ENCODE measurements around the gene ANKRD63. TPM values are rescaled to one million over a fixed set of nuclear protein-coding genes. Genes with fewer than 3 reads are reported as not detected.

ANKRD63 gene
- total RNA-seq, 1 experiment from 2014 or later = 0.46 TPM

DNA sequence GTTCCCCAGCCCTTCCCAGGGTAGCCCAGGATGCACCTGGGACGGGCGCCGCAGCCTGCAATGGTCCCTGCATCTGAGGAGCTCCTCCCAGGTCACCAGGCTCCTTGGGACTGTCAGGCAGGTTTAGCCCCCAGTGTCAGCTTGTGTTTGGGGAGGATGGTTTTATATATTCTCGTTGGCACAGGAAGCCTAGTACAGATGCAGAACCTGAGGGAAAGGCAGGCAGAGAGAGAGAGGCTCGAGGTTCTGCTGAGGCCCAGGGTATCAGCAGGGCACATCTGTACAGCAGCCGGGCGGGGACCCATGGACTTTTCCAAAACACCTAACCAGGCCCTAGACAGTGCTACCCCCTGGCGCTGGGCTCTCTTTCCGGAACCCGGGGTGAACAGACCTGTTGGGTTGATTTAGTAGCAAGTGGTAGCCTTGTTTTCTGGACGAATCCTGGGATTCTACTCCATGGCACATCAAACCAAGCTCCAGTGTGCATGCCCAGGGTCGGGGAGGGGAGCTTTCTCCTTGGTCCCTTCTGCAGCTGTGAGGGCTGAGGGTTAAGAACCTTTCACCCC, 35.4 kb downstream of the ANKRD63 start:
- Histone ChIP-seq H2BK120ac (ENCODE audit: low read depth, low read length, poor library complexity, severe bottlenecking) (no peak overlapping the region), H2AFZ (ENCODE audit: low read length) (no peak overlapping the region), H3K9me3 (ENCODE audit: control insufficient read depth, low read depth, low read length) (no peaks in the 10 kb centered on the region), H4K8ac (replicated peaks; ENCODE audit: insufficient read length, low read depth, low read length) (no peak overlapping the region), H2BK20ac (ENCODE audit: low read depth, low read length, poor library complexity, severe bottlenecking) (no peak overlapping the region), H3K27ac (ENCODE audit: insufficient read length, low read depth, low read length) (no peak overlapping the region), H2BK15ac (ENCODE audit: low read depth, low read length) (no peak overlapping the region), H2BK5ac (ENCODE audit: insufficient read length, low read length) (no peak overlapping the region), H4K20me1 (ENCODE audit: control insufficient read depth, insufficient read depth, insufficient read length) (no peaks in the 10 kb centered on the region), H3K27me3 (ENCODE audit: insufficient read depth, low read length) (peaks cover 6% of the 10 kb centered on the region; the same call in 1 of the 2 replicates), H3K56ac (ENCODE audit: insufficient read length, low read depth, low read length) (no peak overlapping the region), H3K23ac (ENCODE audit: insufficient read length, low read depth, low read length) (no peak overlapping the region), H4K91ac (ENCODE audit: insufficient read length, low read depth, low read length) (no peak overlapping the region), H3K9ac (ENCODE audit: extremely low read depth, insufficient read length, low read length) (no peak overlapping the region), H3K4ac (ENCODE audit: low read depth, low read length) (no peak overlapping the region), H3K4me2 (ENCODE audit: insufficient read depth, insufficient read length, low read length) (no peak overlapping the region), H2BK12ac (ENCODE audit: insufficient read length, low read depth, low read length) (no peak overlapping the region), H3K4me1 (ENCODE audit: insufficient read depth, low read length) (no peaks in the 10 kb centered on the region), H3K18ac (ENCODE audit: insufficient read length, low read depth, low read length) (no peak overlapping the region), H3K14ac (ENCODE audit: insufficient read depth, low read length) (no peak overlapping the region), H3K23me2 (ENCODE audit: insufficient read length, low read depth, low read length, poor library complexity, severe bottlenecking) (peaks cover 7% of the 10 kb centered on the region), H3K79me1 (ENCODE audit: insufficient read depth, low read depth, low read length, poor library complexity, severe bottlenecking) (no peaks in the 10 kb centered on the region), H2AK5ac (ENCODE audit: insufficient read length, low read length) (no peak overlapping the region), H3T11ph (ENCODE audit: low read length) (no peak overlapping the region), H4K5ac (ENCODE audit: insufficient read length, low read depth, low read length) (no peak overlapping the region), H3K79me2 (ENCODE audit: insufficient read depth, low read length) (no peaks in the 10 kb centered on the region)
- no peak for DNase-seq
- no peaks in the 10 kb centered on the region for H3K9me3 Mint-ChIP-seq
- TF ChIP-seq, protein P1, sequence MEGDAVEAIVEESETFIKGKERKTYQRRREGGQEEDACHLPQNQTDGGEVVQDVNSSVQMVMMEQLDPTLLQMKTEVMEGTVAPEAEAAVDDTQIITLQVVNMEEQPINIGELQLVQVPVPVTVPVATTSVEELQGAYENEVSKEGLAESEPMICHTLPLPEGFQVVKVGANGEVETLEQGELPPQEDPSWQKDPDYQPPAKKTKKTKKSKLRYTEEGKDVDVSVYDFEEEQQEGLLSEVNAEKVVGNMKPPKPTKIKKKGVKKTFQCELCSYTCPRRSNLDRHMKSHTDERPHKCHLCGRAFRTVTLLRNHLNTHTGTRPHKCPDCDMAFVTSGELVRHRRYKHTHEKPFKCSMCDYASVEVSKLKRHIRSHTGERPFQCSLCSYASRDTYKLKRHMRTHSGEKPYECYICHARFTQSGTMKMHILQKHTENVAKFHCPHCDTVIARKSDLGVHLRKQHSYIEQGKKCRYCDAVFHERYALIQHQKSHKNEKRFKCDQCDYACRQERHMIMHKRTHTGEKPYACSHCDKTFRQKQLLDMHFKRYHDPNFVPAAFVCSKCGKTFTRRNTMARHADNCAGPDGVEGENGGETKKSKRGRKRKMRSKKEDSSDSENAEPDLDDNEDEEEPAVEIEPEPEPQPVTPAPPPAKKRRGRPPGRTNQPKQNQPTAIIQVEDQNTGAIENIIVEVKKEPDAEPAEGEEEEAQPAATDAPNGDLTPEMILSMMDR (conservative IDR thresholded peaks at IDR 0.05) = no peak
- H3K4me3 Mint-ChIP-seq = no peak overlapping the region
- no CpG with 5 or more reads among the region's 12 CpGs for WGBS (ENCODE audit: extremely low coverage, insufficient read length, low lambda C conversion rate)
- H3K4me1 Mint-ChIP-seq = peaks cover 15 to 20% of the 10 kb centered on the region in 2 experiments
- H3K27me3 Mint-ChIP-seq (ENCODE audit: low read depth) = peaks cover 28% of the 10 kb centered on the region
- H3K27ac Mint-ChIP-seq = no peak overlapping the region; a peak in 1 of 7 replicates
- no peaks in the 10 kb centered on the region for H3K36me3 Mint-ChIP-seq (ENCODE audit: insufficient read depth in 1 of 3, low read depth in 3 of 3)
